ENCODE data around the gene RABL3.
"Not testable (repeated sequence)": the region's sequence is repeated elsewhere in the genome, so short reads cannot be mapped to it uniquely, and the experiment has no call there.

Gene RABL3

DNA sequence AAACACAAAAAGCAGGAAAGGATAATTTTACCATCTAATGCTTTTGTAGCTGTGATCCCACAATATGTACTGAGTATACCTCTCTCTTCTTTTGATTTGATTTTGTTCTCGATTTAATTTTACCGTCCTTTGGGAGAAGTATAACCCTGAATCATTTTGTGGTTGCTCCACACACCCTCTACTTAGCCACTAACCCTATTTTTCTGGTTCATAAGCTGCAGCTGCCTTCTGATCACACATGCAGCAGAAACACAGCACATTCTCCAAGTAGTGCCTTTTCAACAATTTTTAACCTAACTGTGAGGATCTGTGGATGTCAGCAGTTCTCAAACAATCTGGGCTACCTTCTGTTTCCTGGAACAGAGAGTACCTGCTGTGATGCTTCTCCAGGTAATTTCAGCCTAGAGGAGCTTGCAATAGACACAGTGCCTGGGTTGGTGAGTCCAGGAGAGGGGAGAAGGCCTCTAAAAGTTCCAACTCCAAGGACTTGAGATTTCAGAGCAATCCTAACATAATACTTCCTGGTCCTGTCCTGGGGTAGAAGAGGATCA, 100.5 kb downstream of the RABL3 start:
- no peak overlapping the region for H3K4me3 ChIP-seq (ENCODE audit: low read length)
- TF ChIP-seq, protein P1, sequence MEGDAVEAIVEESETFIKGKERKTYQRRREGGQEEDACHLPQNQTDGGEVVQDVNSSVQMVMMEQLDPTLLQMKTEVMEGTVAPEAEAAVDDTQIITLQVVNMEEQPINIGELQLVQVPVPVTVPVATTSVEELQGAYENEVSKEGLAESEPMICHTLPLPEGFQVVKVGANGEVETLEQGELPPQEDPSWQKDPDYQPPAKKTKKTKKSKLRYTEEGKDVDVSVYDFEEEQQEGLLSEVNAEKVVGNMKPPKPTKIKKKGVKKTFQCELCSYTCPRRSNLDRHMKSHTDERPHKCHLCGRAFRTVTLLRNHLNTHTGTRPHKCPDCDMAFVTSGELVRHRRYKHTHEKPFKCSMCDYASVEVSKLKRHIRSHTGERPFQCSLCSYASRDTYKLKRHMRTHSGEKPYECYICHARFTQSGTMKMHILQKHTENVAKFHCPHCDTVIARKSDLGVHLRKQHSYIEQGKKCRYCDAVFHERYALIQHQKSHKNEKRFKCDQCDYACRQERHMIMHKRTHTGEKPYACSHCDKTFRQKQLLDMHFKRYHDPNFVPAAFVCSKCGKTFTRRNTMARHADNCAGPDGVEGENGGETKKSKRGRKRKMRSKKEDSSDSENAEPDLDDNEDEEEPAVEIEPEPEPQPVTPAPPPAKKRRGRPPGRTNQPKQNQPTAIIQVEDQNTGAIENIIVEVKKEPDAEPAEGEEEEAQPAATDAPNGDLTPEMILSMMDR (IDR thresholded peaks at IDR 0.05; ENCODE audit: insufficient read depth, low read depth, low read length, missing control alignments): no peak
- DNase-seq (ENCODE audit: low read depth): no peak

DNA sequence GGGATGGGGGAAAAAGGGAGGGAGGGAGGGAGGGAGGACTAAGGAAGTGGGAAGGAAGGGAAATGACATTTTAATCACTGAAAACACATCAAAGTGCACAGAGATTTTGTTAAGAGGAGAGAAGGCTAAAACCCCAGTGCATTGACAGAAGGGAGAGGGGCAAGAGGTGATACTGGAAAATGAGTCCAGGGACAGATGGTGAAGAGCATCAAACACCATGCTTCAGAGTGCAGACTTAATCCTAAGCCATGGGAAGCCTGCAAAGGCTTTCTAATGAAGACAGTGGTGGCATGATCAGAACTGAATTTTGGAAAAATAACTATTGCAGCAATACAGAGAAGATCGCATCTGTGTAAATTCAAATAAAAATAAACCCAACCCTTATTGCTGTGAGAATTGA, 102.1 kb downstream of the RABL3 start:
- H3K4me3 ChIP-seq (ENCODE audit: low read length): no peak overlapping the region

DNA sequence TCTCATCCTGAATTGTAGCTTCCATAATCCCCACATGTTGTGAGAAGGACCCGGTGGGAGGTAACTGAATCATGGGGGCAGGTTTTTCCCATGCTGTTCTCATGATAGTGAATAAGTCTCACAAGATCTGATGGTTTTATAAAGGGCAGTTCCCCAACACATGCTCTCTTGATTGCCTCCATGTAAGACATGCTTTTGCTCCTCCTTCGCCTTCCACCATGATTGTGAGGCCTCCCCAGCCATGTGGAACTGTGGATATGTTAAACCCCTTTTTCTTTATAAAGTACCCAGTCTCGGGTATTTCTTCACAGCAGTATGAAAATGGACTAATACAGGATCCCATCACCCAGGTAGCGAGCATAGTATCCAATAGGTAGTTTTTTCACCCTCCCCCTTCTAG, 103.5 kb downstream of the RABL3 start:
- DNase-seq (ENCODE audit: low read depth); H3K4me3 ChIP-seq (ENCODE audit: low read length): not testable (repeated sequence)

More for the DNA sequence above, 102.1 kb downstream of the RABL3 start:
- DNase-seq (ENCODE audit: low read depth): no peak
- TF ChIP-seq, protein P1 (IDR thresholded peaks at IDR 0.05; ENCODE audit: insufficient read depth, low read depth, low read length, missing control alignments): no peak

DNA sequence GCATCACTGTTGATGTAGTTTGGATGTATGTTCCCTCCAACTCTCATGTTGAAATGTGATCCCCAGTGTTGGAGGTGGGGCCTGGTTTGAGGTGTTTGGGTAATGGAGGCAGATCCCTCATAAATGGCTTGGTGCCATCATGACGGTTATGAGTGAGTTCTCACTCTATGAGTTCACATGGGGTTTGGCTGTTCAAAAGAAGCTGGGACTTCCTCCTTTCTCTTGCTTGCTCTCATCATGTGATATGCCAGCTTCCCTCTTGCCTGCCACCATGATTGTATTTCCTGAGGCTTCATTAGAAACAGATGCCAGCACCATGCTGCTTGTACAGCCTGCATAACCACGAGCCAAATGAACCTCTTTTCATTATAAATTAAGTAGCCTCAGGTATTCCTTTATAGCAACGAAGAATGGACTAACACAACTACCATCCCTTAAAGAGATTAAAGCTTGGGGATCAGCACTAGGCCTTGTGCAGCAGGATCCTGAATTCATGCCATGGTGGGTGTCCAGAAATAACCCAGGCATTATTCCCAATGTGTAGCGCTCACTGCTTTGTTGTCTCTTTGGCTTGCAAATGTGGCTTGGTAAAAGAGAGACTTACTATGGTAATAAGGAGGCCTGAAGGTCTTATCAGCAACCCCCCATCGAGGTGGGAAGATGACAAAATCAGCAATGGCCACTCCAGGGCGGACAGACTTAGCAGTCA, 104.3 kb downstream of the RABL3 start:
- peak; percentile 7 for DNase-seq (ENCODE audit: low read depth)
- TF ChIP-seq, protein P1 (IDR thresholded peaks at IDR 0.05; ENCODE audit: insufficient read depth, low read depth, low read length, missing control alignments): no peak
- no peak overlapping the region for H3K4me3 ChIP-seq (ENCODE audit: low read length)

DNA sequence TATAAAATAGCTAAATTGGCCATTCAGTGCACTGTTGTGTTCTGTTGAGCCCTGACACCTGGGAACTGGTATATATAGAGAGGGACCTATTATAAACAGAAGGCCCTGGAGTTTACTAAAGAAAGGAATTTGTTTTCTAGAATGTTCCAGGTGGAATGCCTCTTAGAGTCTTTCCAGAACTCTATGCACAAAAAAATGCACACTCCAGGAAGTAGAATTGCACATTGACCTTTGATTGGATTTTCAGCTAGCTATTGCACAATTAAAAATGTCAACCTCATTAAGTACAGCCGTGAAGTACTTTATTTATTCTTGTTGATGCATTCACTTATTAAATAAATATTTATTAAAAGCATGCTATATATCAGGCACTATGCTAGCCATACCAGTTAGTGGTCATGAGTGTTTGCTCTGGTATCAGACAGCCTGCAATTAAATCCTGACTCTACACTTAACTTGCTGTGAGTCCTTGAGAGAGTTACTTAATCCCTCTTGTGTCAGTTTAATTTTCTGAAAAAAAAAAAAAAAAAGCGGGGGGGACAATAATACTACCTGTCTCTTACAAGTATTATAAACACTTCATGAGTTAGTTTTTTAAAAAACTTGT, 105.4 kb downstream of the RABL3 start:
- no peak for DNase-seq (ENCODE audit: low read depth)
- TF ChIP-seq, protein P1 (IDR thresholded peaks at IDR 0.05; ENCODE audit: insufficient read depth, low read depth, low read length, missing control alignments): no peak
- no peak overlapping the region for H3K4me3 ChIP-seq (ENCODE audit: low read length)
